GM12878 (cell line): ENCODE measurements around the gene IER5L. TPM values are rescaled to one million over a fixed set of nuclear protein-coding genes. Genes with fewer than 3 reads are reported as not detected.
A peak's percentile ranks its signal among the peaks of the same experiment; 100 is the strongest.

Source experiments
- BCL11A ChIP-seq: IDR thresholded peaks from 2 replicates; pipeline ENCODE4 v1.6.1; 2011; ENCODE audit warnings: low read depth, low read length
- BRCA1 ChIP-seq: IDR thresholded peaks from 2 replicates; pipeline ENCODE4 v1.6.1; 2011; ENCODE audit warnings: low read depth, low read length, improper control_type of control experiment
- CEBPZ ChIP-seq: fragments of 150-350 bp; IDR thresholded peaks from 2 replicates; pipeline ENCODE4 v1.6.1; 2016; ENCODE audit warnings: low read depth, low read length
- CHD2 ChIP-seq: IDR thresholded peaks from 2 replicates; pipeline ENCODE4 v1.6.1; 2011; ENCODE audit warnings: low read depth, low read length, improper control_type of control experiment, borderline replicate concordance
- E4F1 ChIP-seq: fragments of 450-650 bp; IDR thresholded peaks from 2 replicates; pipeline ENCODE4 v1.6.1; 2018; ENCODE audit warnings: borderline replicate concordance, mild to moderate bottlenecking; ENCODE audit not compliant: partially characterized antibody
- EP300 ChIP-seq, 2 experiments: fragments of 150-350 bp in 1 of 2; IDR thresholded peaks; 2 replicates each; pipeline ENCODE4 v1.6.1; 2011 to 2012; ENCODE audit warnings: low read depth in 2 of 2, low read length in 2 of 2, borderline replicate concordance in 1 of 2, improper control_type of control experiment in 1 of 2, inconsistent platforms in 1 of 2; ENCODE audit not compliant: control insufficient read depth in 1 of 2
- HDAC6 ChIP-seq: fragments of 200-600 bp; sonication (generic); IDR thresholded peaks from one replicate; pipeline ENCODE4 v1.8.0; 2017; ENCODE audit warnings: antibody characterized with exemption; ENCODE audit not compliant: unreplicated experiment
- NFIC ChIP-seq: IDR thresholded peaks from 2 replicates; pipeline ENCODE4 v1.6.1; 2012; ENCODE audit warnings: low read depth, mild to moderate bottlenecking, inconsistent platforms, low read length, moderate library complexity
- NFYA ChIP-seq: IDR thresholded peaks from 2 replicates; pipeline ENCODE4 v1.6.1; 2011; ENCODE audit warnings: low read depth, mild to moderate bottlenecking, low read length, improper control_type of control experiment, borderline replicate concordance
- RCOR1 ChIP-seq: conservative IDR thresholded peaks from 2 replicates; pipeline ENCODE4 v1.6.1; 2012; ENCODE audit warnings: low read depth, low read length, improper control_type of control experiment
- SMAD1 ChIP-seq: fragments of 450-650 bp; IDR thresholded peaks from 2 replicates; pipeline ENCODE4 v1.6.1; 2018; ENCODE audit warnings: mild to moderate bottlenecking, low read depth; ENCODE audit not compliant: partially characterized antibody
- ZBTB40 ChIP-seq: fragments of 450-650 bp; IDR thresholded peaks from 2 replicates; pipeline ENCODE4 v1.6.1; 2016; ENCODE audit warnings: mild to moderate bottlenecking, moderate library complexity, borderline replicate concordance
- ZSCAN29 ChIP-seq: fragments of 450-650 bp; IDR thresholded peaks from 2 replicates; pipeline ENCODE4 v1.6.1; 2017; ENCODE audit warnings: mild to moderate bottlenecking, moderate library complexity
- polyA plus RNA-seq, 11 experiments: library from polyadenylated mRNA; depleted of rRNA in 4 of 11; unstranded in 6 of 11; stranded (reverse) in 5 of 11; fragments of >200 nt; fragmentation: Nextera tagmentation in 4 of 11; fragmentation: Illumina TruSeq in 1 of 11; extraction: Ambion mirVana in 4 of 11; extraction: Trizol in 1 of 11; gene quantifications; 1 replicate in 1 of 11; 2 replicates in 10 of 11; pipeline versions ENCODE4 v1.2.1 to v1.2.3, GENCODE V29; 2011 to 2016; ENCODE audit warnings: inconsistent platforms in 2 of 11, missing spikeins in 2 of 11, low read depth in 1 of 11
- total RNA-seq, 4 experiments: library from RNA; depleted of rRNA in 3 of 4; stranded (reverse); fragments of >200 nt in 3 of 4; fragmentation: Illumina TruSeq in 1 of 4; extraction: Trizol in 1 of 4; gene quantifications; 2 replicates each; pipeline versions ENCODE4 v1.2.1 to v1.2.3, GENCODE V29; 2013 to 2021

The IER5L gene
- total and polyA plus RNA-seq, 10 of the 15 experiments (the other 5 are each of a cell fraction or from before 2014, with no cell fraction given): 0.04 to 1.4 (median 0.17) TPM

- no peak for TF ChIP-seq CEBPZ
- peak; percentile 70 to 75 for TF ChIP-seq EP300 (IDR thresholded peaks at IDR 0.05; ENCODE audit: borderline replicate concordance in 1 of 2, control insufficient read depth in 1 of 2, low read depth in 2 of 2, low read length in 2 of 2)
- no peak for TF ChIP-seq HDAC6
- TF ChIP-seq ZBTB40: no peak; the same call in 1 of the 2 replicates
- no peak for TF ChIP-seq E4F1
- TF ChIP-seq NFIC: peak; percentile 74; the same call in 1 of the 2 replicates
- TF ChIP-seq BCL11A: peak; percentile 67; the same call in 1 of the 2 replicates
- no peak for TF ChIP-seq SMAD1
- TF ChIP-seq ZSCAN29: no peak
- no peak for TF ChIP-seq NFYA
- TF ChIP-seq BRCA1: 0 out of 2 replicates have a peak, but pooled peaks have one; percentile 16
- no peak for TF ChIP-seq RCOR1
- TF ChIP-seq CHD2: peak; percentile 53; the same call in 1 of the 2 replicates
Measured at GRCh38 chr9:129141066-129142041, 36.7 kb downstream of the IER5L start (continued).
